HG03460 (cell line): Measurements from ENCODE around the gene CEP128.

ENCODE experiments used
- ATAC-seq: cut with Tn5 transposase; IDR thresholded peaks from one replicate; pipeline ENCODE4 v1.9.1; 2021; ENCODE audit not compliant: unreplicated experiment

Gene CEP128

GRCh38 chr14:80781972-80782367 is 159.6 kb downstream of the CEP128 start:
- ATAC-seq = no peak

- no peak for ATAC-seq
These were observed 161.0 kb downstream of the CEP128 start for GRCh38 chr14:80780500-80780899.

- no peak for ATAC-seq
These were observed 164.9 kb downstream of the CEP128 start for GRCh38 chr14:80776657-80777056.

DNA sequence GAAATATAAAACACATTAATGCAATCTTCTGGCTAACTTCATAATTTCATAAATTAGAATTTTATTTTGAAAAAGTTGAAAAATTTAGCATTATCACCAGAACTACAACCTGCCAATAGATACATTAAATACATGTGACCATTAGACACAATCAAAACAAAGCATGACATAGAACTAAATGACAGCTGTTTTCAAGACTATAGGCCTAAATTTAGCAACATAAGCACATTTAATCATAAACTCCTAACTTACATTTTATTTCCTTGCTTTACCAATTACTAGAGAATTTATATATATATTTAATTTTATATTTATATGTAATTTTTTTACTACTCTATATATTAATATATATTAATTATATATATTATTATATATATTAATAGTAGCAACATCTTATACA is 165.4 kb downstream of the CEP128 start:
- ATAC-seq = no peak

DNA sequence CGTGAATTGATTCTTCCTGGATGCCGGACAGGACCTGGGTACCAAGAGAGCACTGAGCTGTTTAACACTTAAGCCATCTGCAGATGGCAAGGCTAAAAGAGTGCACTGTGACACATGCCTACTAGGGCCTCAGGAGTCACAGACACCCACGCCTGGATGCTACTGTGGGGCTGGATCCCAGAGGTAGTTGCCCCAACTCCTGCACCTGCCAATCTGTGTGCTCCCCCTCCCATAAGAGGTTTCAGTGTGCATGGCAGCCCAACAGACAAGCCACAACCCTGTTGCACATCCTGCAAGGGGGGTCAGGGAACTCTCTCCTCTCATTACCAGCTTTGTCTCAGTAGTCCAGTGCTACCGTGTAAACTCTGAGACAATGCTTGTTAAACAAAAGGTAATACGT is 169.0 kb downstream of the CEP128 start:
- ATAC-seq = no peak

DNA sequence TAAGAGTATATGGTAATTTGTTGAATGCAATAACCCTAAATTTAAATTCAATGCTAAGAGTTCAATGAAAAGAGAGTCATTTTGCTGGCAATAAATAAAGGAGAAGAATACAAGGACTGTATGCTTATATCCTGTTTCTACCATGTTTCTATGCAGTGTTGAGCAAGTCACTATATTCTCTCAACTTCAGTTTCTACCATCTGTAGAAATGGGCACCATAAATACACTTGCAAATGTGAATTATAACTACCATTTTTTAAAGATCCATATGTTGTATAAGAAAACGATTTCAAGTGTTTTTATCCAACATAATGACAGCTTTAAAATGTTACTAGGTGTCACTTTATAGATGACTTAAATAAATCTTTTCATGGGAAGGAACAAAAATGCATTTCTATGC is 170.3 kb downstream of the CEP128 start:
- no peak for ATAC-seq

DNA sequence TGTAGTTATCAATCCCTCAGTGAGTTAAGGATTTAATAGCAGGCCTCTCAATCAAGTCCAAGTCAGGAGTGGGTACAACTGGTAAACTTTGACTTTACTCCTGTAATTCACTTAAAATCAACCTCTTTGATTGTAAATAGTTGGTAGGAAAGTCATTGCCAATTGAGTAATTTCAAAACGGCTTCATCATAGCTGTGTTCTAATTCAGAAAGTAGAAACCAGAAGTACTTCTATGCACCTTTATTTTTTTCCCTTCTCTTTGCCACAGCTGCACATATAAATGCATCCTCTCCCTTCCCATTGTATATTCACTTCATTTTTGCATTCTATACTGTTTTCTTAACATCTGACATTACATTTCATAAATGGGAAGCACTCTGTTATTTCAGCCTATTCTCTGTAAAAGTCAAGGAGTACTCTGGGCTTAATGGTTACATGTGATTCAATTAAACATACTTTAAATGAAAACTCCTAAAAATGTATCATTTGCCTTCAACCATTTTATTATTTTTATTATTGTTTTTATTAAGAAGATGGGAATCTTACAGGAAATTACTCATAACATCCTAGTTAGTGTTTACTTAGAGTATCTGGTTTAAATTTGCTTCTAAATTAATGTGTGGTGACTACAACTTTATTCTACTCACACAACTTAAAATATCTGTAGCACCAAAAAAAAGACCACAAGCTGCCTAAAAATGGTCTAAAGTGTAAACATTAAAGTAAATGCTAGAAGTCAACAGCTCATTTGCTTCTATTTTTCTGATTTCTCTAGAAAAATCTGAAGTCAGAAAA is 171.2 kb downstream of the CEP128 start:
- ATAC-seq = no peak

DNA sequence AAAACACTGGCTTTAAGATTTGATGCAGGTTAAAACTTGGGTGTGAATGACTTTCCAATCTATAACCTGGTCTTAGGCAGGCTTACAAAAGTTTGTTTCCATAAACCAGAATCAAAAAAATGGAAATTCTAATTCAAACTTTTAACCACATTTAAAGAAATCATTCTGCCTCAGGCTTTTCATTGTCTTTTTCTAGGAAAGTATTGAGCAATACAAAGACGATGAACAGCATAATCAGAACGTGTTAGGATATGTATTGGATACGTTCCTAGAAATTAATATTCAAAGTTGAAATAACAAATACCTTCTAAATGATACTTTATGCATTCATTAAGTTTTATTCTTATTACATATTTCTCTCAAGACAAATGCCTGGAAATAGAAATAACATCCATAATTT is 172.9 kb downstream of the CEP128 start:
- no peak for ATAC-seq

DNA sequence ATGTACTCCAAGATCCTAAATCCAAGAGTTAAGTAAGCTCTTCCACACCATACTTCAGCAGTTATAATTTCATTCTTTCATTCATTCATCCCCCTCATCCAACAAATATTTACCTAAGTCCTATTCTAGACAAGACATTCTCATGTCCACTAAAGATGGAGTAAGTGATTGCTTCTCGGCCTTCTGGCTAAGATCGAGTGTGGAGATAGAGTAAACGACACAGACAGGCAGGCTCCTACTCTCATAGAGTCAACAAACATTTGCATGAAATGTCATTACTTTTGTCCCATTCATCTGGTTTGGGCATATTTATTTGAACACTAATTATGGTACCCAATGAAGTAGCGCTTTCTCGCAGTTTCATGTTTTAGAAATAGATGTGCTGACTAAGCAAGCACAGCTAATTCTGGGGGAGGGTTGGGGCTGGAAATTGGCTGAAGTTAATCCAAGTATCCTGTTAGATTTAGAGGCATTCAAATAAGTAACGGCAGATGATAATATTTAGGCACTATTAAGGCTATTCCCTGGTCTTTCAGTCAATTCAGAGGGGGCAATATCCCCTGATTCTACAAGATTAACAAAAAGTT is 176.5 kb downstream of the CEP128 start:
- no peak for ATAC-seq

- ATAC-seq = no peak
These were observed 177.0 kb downstream of the CEP128 start for GRCh38 chr14:80764496-80764895.

DNA sequence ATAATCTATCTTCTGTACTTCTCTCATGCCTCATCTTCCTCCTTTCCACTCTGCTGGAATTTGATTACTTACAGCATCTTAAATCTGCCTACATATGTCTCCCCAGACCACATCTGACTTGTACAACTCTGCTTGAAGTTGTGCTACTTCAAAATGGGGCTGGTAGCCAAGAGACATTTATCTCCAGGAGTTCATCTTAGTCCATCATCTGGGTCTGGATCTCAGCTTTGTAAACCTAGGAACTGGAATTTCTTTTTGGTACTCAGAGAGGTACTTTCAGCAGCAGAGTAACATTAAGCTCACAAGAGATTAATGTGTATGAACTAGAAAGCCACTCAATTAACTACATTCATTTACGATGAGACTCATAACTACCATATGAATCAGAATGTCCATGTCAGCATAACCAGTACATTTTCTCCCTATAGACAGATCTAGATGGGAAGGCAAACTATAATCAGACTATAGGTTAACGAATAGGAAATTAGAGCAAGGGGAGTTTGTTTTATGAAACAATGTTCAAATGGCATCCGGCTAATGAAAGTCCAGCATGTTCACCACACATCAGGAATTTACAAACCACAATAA is 178.8 kb downstream of the CEP128 start:
- no peak for ATAC-seq

- ATAC-seq = no peak
These were observed 186.8 kb downstream of the CEP128 start for GRCh38 chr14:80754696-80755095.

DNA sequence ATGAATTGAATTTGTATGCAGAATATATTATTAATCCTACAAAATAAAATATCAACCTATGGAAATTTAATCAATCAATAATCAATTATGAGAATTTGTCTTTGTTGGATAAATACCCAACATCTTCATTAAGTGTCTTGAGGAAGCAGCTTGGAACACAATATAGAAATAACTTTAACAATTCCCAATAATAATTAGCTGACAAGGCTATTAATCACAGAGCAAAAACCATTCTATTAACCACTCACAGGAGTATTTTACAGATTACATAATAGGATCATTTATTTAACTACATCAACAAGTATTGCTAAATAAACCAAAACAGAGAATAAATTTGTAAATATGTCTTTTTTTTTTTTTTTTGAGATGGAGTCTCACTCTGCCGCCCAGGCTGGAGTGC is 190.3 kb downstream of the CEP128 start:
- no peak for ATAC-seq

DNA sequence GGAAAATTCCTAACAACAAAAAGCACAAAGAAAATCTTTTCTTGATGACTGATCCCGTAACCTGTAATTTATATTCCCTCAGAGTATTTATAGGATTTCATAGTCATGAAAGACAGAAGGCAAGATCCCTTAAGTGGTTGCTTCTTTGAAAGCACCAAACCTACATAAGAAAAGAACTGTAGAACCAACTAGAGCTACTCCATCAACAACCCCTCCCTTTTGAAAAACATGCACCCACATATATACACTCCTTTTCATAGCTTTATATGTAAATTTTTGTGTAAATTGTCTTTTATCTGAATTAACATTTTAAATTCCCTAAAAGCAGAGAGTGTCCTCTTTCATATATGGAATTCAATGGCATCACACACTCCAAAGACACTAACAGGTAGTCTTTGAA is 215.3 kb downstream of the CEP128 start:
- ATAC-seq = no peak

DNA sequence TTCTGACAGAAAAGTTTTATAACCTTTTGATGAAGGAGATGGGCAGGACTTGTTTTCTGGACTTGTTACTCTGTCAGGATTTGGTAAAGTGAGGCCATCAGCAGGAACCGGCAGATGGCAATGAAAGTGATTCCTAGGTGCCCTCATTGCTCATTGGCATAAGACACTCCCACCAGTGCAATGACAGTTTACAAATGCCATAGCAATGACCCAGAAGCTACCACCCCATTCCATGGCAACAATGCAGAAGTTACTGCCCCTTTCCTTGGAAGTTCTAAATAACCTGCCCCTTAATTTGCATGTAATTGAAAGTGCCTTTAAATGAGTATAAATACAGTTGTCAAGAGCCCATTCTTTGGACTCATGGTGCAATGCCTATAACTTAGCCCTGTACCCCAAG is 222.6 kb downstream of the CEP128 start:
- ATAC-seq = no peak

DNA sequence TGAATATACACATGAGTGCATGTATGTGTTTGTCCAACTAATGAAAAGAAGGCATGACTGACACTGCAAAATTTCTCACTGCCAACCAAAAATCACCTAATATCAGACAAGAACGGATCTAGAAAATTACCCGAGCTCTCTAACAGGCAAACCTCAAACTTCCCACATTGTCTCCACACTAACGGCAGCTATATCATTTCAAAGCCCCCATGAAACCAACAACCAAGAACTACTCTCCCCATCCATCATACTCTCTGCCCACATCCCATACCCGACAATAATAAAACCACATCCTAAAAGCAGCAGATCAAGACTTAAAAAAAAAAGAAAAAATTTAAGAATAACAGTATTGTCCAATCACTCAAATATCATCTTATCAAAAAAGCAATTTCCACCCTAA is 227.1 kb downstream of the CEP128 start:
- no peak for ATAC-seq

DNA sequence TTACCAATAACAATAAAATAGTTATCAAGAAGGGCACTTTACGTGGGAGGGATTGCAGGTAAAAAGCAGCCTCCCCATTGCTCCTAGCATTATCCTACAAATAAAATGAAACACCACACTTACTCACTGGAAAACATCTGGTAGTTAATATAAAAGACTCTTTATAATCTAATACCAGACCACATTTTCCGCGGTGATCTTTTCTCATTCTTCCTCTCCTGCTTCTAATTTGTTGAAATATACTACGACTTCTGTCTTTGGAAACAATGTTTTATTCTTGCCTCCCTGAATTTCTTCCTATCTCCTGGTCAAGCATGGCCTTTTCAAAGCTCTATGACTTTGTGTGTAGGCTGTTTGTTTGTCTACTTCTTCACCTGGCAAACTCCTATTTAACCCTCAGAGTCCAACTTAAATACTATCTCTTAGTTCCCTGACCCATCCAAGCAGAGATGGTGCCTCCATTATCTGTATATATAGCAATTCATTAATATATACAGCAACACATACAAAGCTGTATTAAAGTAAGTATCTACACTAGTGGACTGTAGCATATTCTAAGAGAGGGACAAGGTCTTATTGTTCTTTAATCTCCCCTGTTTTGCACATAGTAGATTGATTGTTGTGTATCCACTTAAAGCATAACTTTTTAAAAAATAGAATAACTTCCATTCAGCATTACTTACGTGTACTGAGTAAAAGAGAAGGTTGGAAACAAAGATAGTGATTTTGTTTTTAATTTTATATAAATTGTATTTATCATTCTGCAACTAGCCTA is 228.3 kb downstream of the CEP128 start:
- ATAC-seq = no peak

DNA sequence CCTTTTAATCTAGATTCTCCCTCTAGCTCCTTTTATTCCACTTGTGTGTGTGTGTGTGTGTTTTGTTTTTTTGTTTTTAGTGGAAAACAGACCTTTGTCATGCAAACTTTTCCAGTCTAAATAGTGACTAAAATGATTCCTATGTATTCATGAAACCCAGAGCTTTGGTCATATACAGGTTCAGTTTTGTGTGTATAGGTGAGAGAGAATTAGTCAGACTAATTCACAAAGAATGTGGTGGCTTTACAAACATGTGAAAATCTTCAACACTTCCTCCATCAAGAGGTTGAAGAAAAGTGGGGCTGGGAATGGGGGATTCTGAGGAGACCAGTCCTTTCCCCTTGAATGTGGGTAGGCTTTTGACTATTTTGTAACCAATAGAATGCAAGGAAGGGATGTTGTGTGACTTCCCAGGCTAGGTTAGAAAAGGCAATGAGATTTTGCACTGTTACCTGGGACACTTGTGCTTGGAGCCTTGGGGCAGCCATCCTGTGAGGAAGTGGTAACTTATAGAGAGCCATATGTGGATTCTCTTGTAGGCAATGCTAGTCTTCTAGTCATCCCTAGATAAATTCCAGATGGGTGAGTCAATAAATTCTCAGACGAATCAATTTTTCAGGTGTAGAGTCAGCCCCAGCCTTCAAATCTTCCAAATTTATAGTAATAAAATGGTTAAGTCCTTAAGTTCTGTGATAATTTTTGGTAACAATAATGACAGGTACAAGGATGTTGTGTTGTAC is 236.1 kb downstream of the CEP128 start:
- ATAC-seq = no peak

GRCh38 chr14:80700601-80701000 is 240.9 kb downstream of the CEP128 start:
- no peak for ATAC-seq

DNA sequence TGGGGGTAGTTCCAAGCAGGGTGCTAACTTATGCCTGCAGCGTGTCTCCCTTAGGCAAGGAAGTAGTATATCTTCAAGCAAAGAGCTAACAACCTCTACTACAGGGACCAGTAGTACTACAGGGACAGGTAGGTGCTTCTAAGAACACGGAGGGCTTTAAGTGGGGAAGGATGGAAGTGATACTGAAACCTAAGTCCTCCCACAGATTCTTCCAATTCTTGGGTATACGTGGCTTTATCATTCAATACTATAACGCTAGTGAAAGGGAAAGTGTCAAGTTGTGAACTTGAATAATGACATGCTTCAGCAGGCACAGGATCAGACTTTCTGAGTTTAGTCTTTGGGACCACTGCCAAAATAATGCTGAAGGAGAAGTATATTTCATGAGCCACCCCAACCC is 241.7 kb downstream of the CEP128 start:
- ATAC-seq = no peak

- ATAC-seq = no peak
These were observed 242.6 kb downstream of the CEP128 start for GRCh38 chr14:80698974-80699373.
